ENCODE results near the gene CCDC27.

Gene CCDC27

DNA sequence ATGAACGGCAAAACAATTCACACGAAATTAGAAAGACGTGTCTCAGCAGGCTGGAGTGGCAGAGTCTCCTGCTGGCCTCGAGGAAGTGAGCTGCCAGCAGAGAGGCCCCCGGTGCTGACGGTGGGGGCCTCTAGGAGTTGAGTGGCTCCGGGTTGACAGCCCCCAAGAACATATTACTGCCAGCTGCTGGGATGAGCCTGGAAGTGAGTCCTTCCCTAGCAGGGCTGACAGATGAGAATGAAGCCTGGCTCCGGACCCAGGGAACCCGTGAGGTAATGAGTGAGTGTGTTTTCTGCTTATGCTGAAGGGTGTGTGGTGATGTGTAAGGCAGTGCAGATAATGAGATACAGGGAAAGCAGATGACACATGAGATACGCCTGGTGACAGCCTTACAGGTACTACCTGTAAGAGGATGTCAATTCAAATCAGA is 67.5 kb downstream of the CCDC27 start:
- peaks cover 51% of the 10 kb centered on the region for H3K36me3 ChIP-seq (ENCODE audit: control insufficient read depth, insufficient read depth, low read length)
- H3K4me3 ChIP-seq (ENCODE audit: low read depth, low read length), result no peak overlapping the region
- H3K9me3 ChIP-seq (ENCODE audit: control insufficient read depth, insufficient read depth, low read depth, low read length), result no peaks in the 10 kb centered on the region
- no peak overlapping the region for H3K27ac ChIP-seq (ENCODE audit: low read depth, low read length)
- H3K9ac ChIP-seq (ENCODE audit: low read length), result no peak overlapping the region
- no peaks in the 10 kb centered on the region for H3K4me1 ChIP-seq (ENCODE audit: control insufficient read depth, insufficient read depth, low read length)
- no peaks in the 10 kb centered on the region for H3K27me3 ChIP-seq (ENCODE audit: control insufficient read depth, insufficient read depth, low read length)

- H3K27me3 ChIP-seq (ENCODE audit: control insufficient read depth, insufficient read depth, low read length), result no peaks in the 10 kb centered on the region
Observed at GRCh38 chr1:3820316-3820715, 68.1 kb downstream of the CCDC27 start.

GRCh38 chr1:3821004-3821403 is 68.8 kb downstream of the CCDC27 start:
- no peak overlapping the region for H3K4me3 ChIP-seq (ENCODE audit: low read depth, low read length)
- no peaks in the 10 kb centered on the region for H3K27me3 ChIP-seq (ENCODE audit: control insufficient read depth, insufficient read depth, low read length)
- H3K9me3 ChIP-seq (ENCODE audit: control insufficient read depth, insufficient read depth, low read depth, low read length), result no peaks in the 10 kb centered on the region
- no peak overlapping the region for H3K9ac ChIP-seq (ENCODE audit: low read length)
- H3K4me1 ChIP-seq (ENCODE audit: control insufficient read depth, insufficient read depth, low read length), result no peaks in the 10 kb centered on the region
- H3K36me3 ChIP-seq (ENCODE audit: control insufficient read depth, insufficient read depth, low read length), result peaks cover 56% of the 10 kb centered on the region
- H3K27ac ChIP-seq (ENCODE audit: low read depth, low read length), result no peak overlapping the region

More at GRCh38 chr1:3820316-3820715, 68.1 kb downstream of the CCDC27 start:
- H3K9ac ChIP-seq (ENCODE audit: low read length), result no peak overlapping the region
- H3K9me3 ChIP-seq (ENCODE audit: control insufficient read depth, insufficient read depth, low read depth, low read length), result no peaks in the 10 kb centered on the region
- no peak overlapping the region for H3K4me3 ChIP-seq (ENCODE audit: low read depth, low read length)
- H3K36me3 ChIP-seq (ENCODE audit: control insufficient read depth, insufficient read depth, low read length), result peaks cover 49% of the 10 kb centered on the region
- no peak overlapping the region for H3K27ac ChIP-seq (ENCODE audit: low read depth, low read length)
- no peaks in the 10 kb centered on the region for H3K4me1 ChIP-seq (ENCODE audit: control insufficient read depth, insufficient read depth, low read length)
